IMR-90 (cell line): ENCODE measurements around the gene PTK6. TPM values are rescaled to one million over a fixed set of nuclear protein-coding genes. Genes with fewer than 3 reads are reported as not detected.

ENCODE experiments used
- ATAC-seq: fragments of 200-7000 bp; cut with Tn5 transposase; 2 replicates; pipeline ENCODE4 v1.9.1; 2020; ENCODE audit warnings: low read depth, mild to moderate bottlenecking, moderate library complexity
- BruUV-seq: library from RNA; stranded (reverse); fragments of 400-500 nt; replicated peaks from 2 replicates; lab custom pipeline; 2021; lab: Mats Ljungman, UMichigan
- CTCF ChIA-PET: fragments of 300-600 bp; formaldehyde crosslinking; extraction: SDS; loops from one replicate; lab custom pipeline; 2021; ENCODE audit warnings: antibody characterized with exemption; lab: Yijun Ruan, JAX
- POLR2A ChIA-PET: fragments of 300-600 bp; sonication (Branson Sonifier 250); formaldehyde crosslinking; loops from one replicate; lab custom pipeline; 2022; ENCODE audit warnings: antibody characterized with exemption; ENCODE audit not compliant: unreplicated experiment; lab: Charles Lee
- DNase-seq: peaks from one replicate; pipeline ENCODE4 v3.0.0; 2013
- H2AFZ ChIP-seq: replicated peaks from 2 replicates; pipeline ENCODE3; 2013; ENCODE audit warnings: low read length, mild to moderate bottlenecking; ENCODE audit not compliant: poor library complexity
- H2AK5ac ChIP-seq: 2 replicates; pipeline ENCODE4 v1.6.1; 2013; ENCODE audit warnings: low read depth, low read length, inconsistent platforms
- H2AK9ac ChIP-seq: replicated peaks from 2 replicates; pipeline ENCODE3; 2013; ENCODE audit warnings: mild to moderate bottlenecking, low read depth, low read length, moderate library complexity; ENCODE audit not compliant: poor library complexity
- H2BK120ac ChIP-seq: 2 replicates; pipeline ENCODE4 v1.6.1; 2013; ENCODE audit warnings: low read depth, low read length, inconsistent platforms
- H2BK15ac ChIP-seq: 3 replicates; pipeline ENCODE4 v1.6.1; 2013; ENCODE audit warnings: low read depth, low read length, inconsistent platforms
- H2BK20ac ChIP-seq: 2 replicates; pipeline ENCODE4 v1.6.1; 2013; ENCODE audit warnings: low read depth, mild to moderate bottlenecking, inconsistent platforms, low read length, moderate library complexity
- H2BK5ac ChIP-seq: 2 replicates; pipeline ENCODE4 v1.6.1; 2013; ENCODE audit warnings: mild to moderate bottlenecking, low read depth, low read length, inconsistent platforms; ENCODE audit not compliant: poor library complexity, severe bottlenecking
- H3K14ac ChIP-seq: replicated peaks from 2 replicates; pipeline ENCODE4 v1.6.1; 2013; ENCODE audit warnings: low read depth, low read length, inconsistent platforms
- H3K18ac ChIP-seq: 2 replicates; pipeline ENCODE4 v1.6.1; 2013; ENCODE audit warnings: low read depth, low read length, control low read depth
- H3K23ac ChIP-seq: 2 replicates; pipeline ENCODE4 v1.6.1; 2013; ENCODE audit warnings: low read depth, low read length, inconsistent platforms
- H3K27ac ChIP-seq: 2 replicates; pipeline ENCODE4 v1.5.1; 2013; ENCODE audit warnings: mild to moderate bottlenecking, control low read depth, low read length; ENCODE audit not compliant: insufficient read depth
- H3K27me3 ChIP-seq: 2 replicates; pipeline ENCODE4 v1.6.1; 2013; ENCODE audit warnings: low read length; ENCODE audit not compliant: control insufficient read depth, insufficient read depth
- H3K36me3 ChIP-seq: 2 replicates; pipeline ENCODE4 v1.6.1; 2013; ENCODE audit warnings: low read length, mixed read lengths; ENCODE audit not compliant: control insufficient read depth, insufficient read depth
- H3K4ac ChIP-seq: 2 replicates; pipeline ENCODE4 v1.6.1; 2013; ENCODE audit warnings: low read depth, low read length, inconsistent platforms
- H3K4me1 ChIP-seq: 2 replicates; pipeline ENCODE4 v1.6.1; 2013; ENCODE audit warnings: low read length, mixed read lengths; ENCODE audit not compliant: control insufficient read depth, insufficient read depth
- H3K4me2 ChIP-seq: 2 replicates; pipeline ENCODE4 v1.6.1; 2013; ENCODE audit warnings: low read depth, mild to moderate bottlenecking, control low read depth, low read length, moderate library complexity
- H3K4me3 ChIP-seq: 2 replicates; pipeline ENCODE4 v1.5.1; 2013; ENCODE audit warnings: low read depth, mild to moderate bottlenecking, control low read depth, low read length, moderate library complexity; ENCODE audit not compliant: insufficient read depth
- H3K56ac ChIP-seq: 2 replicates; pipeline ENCODE4 v1.6.1; 2013; ENCODE audit warnings: low read length, inconsistent platforms; ENCODE audit not compliant: insufficient read depth; ENCODE audit errors: extremely low read depth
- H3K79me1 ChIP-seq, 2 experiments: 2 replicates each; pipeline ENCODE4 v1.6.1; 2013; ENCODE audit warnings: low read length in 2 of 2, inconsistent platforms in 1 of 2, low read depth in 1 of 2
- H3K9ac ChIP-seq: 2 replicates; pipeline ENCODE4 v1.6.1; 2013; ENCODE audit warnings: low read depth, low read length, control low read depth
- H3K9me1 ChIP-seq: 2 replicates; pipeline ENCODE4 v1.6.1; 2013; ENCODE audit warnings: low read length, inconsistent platforms; ENCODE audit not compliant: insufficient read depth
- H3K9me3 ChIP-seq: 2 replicates; pipeline ENCODE4 v1.6.1; 2013; ENCODE audit warnings: low read length; ENCODE audit not compliant: control insufficient read depth, insufficient read depth
- H4K20me1 ChIP-seq: 2 replicates; pipeline ENCODE4 v1.6.1; 2013; ENCODE audit warnings: low read length, inconsistent platforms; ENCODE audit not compliant: insufficient read depth
- H4K5ac ChIP-seq: 2 replicates; pipeline ENCODE4 v1.6.1; 2013; ENCODE audit warnings: mild to moderate bottlenecking, low read depth, low read length, control low read depth
- H4K8ac ChIP-seq, 2 experiments: 2 replicates each; pipeline ENCODE4 v1.6.1; 2013; ENCODE audit warnings: low read depth in 2 of 2, low read length in 2 of 2, control low read depth in 1 of 2, inconsistent platforms in 1 of 2
- H4K91ac ChIP-seq: 2 replicates; pipeline ENCODE4 v1.6.1; 2013; ENCODE audit warnings: low read depth, low read length, inconsistent platforms; ENCODE audit not compliant: insufficient read depth
- BHLHE40 ChIP-seq: fragments of 150-350 bp; IDR thresholded peaks from 2 replicates; pipeline ENCODE4 v1.6.1; 2016; ENCODE audit warnings: mild to moderate bottlenecking, low read depth, low read length
- CEBPB ChIP-seq: IDR thresholded peaks from 2 replicates; pipeline ENCODE4 v1.6.1; 2012; ENCODE audit warnings: low read depth, low read length, improper control_type of control experiment
- CHD1 ChIP-seq: IDR thresholded peaks from 2 replicates; pipeline ENCODE4 v1.6.1; 2012; ENCODE audit warnings: low read depth, low read length, improper control_type of control experiment
- CTCF ChIP-seq: conservative IDR thresholded peaks from 2 replicates; pipeline ENCODE4 v1.5.1; 2012; ENCODE audit warnings: mild to moderate bottlenecking, low read depth, low read length, improper control_type of control experiment
- ELK1 ChIP-seq: fragments of 150-350 bp; IDR thresholded peaks from 2 replicates; pipeline ENCODE4 v1.6.1; 2016; ENCODE audit warnings: low read depth, mild to moderate bottlenecking, low read length, moderate library complexity, borderline replicate concordance
- FOS ChIP-seq: fragments of 150-350 bp; IDR thresholded peaks from 2 replicates; pipeline ENCODE4 v1.6.1; 2016; ENCODE audit warnings: low read depth, low read length
- MAFK ChIP-seq: IDR thresholded peaks from 2 replicates; pipeline ENCODE4 v1.6.1; 2012; ENCODE audit warnings: low read depth, low read length, improper control_type of control experiment
- MAZ ChIP-seq: IDR thresholded peaks from 2 replicates; pipeline ENCODE4 v1.6.1; 2012; ENCODE audit warnings: low read depth, mild to moderate bottlenecking, low read length, improper control_type of control experiment, moderate library complexity, borderline replicate concordance
- MXI1 ChIP-seq: IDR thresholded peaks from 2 replicates; pipeline ENCODE4 v1.6.1; 2012; ENCODE audit warnings: low read depth, mild to moderate bottlenecking, low read length, moderate library complexity, borderline replicate concordance
- NFE2L2 ChIP-seq: fragments of 150-350 bp; IDR thresholded peaks from 2 replicates; pipeline ENCODE4 v1.6.1; 2016; ENCODE audit warnings: low read depth, mild to moderate bottlenecking, low read length
- POLR2A ChIP-seq: IDR thresholded peaks from 2 replicates; pipeline ENCODE4 v1.6.1; 2012; ENCODE audit warnings: mild to moderate bottlenecking, low read depth, low read length
- RCOR1 ChIP-seq: IDR thresholded peaks from 2 replicates; pipeline ENCODE4 v1.6.1; 2012; ENCODE audit warnings: mild to moderate bottlenecking, low read length, improper control_type of control experiment; ENCODE audit not compliant: insufficient replicate concordance
- RFX5 ChIP-seq: IDR thresholded peaks from 2 replicates; pipeline ENCODE4 v1.8.0; 2012; ENCODE audit warnings: low read depth, mild to moderate bottlenecking, low read length, moderate library complexity
- SMC3 ChIP-seq: fragments of 150-350 bp; IDR thresholded peaks from 2 replicates; pipeline ENCODE4 v1.6.1; 2016; ENCODE audit warnings: low read depth, mild to moderate bottlenecking, antibody characterized with exemption, low read length, moderate library complexity
- USF2 ChIP-seq: fragments of 150-350 bp; IDR thresholded peaks from 2 replicates; pipeline ENCODE4 v1.6.1; 2017; ENCODE audit warnings: mild to moderate bottlenecking, antibody characterized with exemption, low read length, low read depth
- WGBS, 2 experiments: methylation state at CpG; one replicate each; pipeline versions ENCODE4 v1.1.5 to v1.1.7; 2013; ENCODE audit warnings: missing lambda C conversion rate in 2 of 2; ENCODE audit not compliant: insufficient read length in 1 of 2; ENCODE audit errors: extremely low coverage in 2 of 2; 5-methylcytosine and 5-hydroxymethylcytosine counted together
- dilution Hi-C: fragments of 300-500 bp; cut with HindIII; formaldehyde crosslinking; loops from one replicate; pipeline ENCODE4 v1.14.3; 2018; ENCODE audit warnings: low sequenced_read_pairs; ENCODE audit not compliant: unreplicated experiment
- in situ Hi-C: fragments of 300-500 bp; cut with MboI; formaldehyde crosslinking; loops from 3 replicates; pipeline ENCODE4 v1.14.3; 2019; ENCODE audit warnings: low sequenced_read_pairs, inconsistent platforms, mixed read lengths
- intact Hi-C: fragments of 100-400 bp; cut with micrococcal nuclease; formaldehyde crosslinking; loops from 2 replicates; pipeline ENCODE4 v1.10.0; 2022
- polyA plus RNA-seq, 3 experiments: library from polyadenylated mRNA; depleted of rRNA; stranded (reverse); fragments of >200 nt; gene quantifications; 2 replicates each; pipeline ENCODE4 v1.2.3, GENCODE V29; 2012; ENCODE audit warnings: low replicate concordance in 1 of 3
- total RNA-seq: library from RNA; depleted of rRNA; stranded (reverse); fragments of >200 nt; gene quantifications from 2 replicates; pipeline ENCODE4 v1.2.3, GENCODE V29; 2012

PTK6 gene
- total and polyA plus RNA-seq, 2 of the 4 experiments (the other 2 are of a cell fraction) = not detected

- no peak overlapping the region for H4K8ac ChIP-seq
- no peak overlapping the region for H4K5ac ChIP-seq
- no peak overlapping the region for H2BK120ac ChIP-seq
- H2BK15ac ChIP-seq = no peak overlapping the region
- H2BK5ac ChIP-seq = no peak overlapping the region
- no peaks in the 10 kb centered on the region for H3K79me1 ChIP-seq
- no peak overlapping the region for H3K9ac ChIP-seq
- DNase-seq (no peak), ATAC-seq (no peak)
- no peak overlapping the region for H2AFZ ChIP-seq
- H3K4ac ChIP-seq = no peak overlapping the region
- no peak overlapping the region for H2BK20ac ChIP-seq
- 0 out of 2 replicates have a peak, but pooled peaks cover 3% of the 10 kb centered on the region for H3K4me1 ChIP-seq
- intact Hi-C loops (no loop called here), in situ Hi-C loops (no loop called here), dilution Hi-C loops (no loop called here)
- no peaks in the 10 kb centered on the region for H3K36me3 ChIP-seq
- no peak overlapping the region for H3K56ac ChIP-seq
- no peak overlapping the region for H2AK9ac ChIP-seq
- H4K91ac ChIP-seq = no peak overlapping the region
- H3K4me2 ChIP-seq = no peak overlapping the region
- no TSS peak for BruUV-seq
- no peak overlapping the region for H3K4me3 ChIP-seq
- no peak overlapping the region for H3K14ac ChIP-seq
- no peak overlapping the region for H2AK5ac ChIP-seq
- H3K23ac ChIP-seq = no peak overlapping the region
- ChIA-PET POLR2A (interaction anchor here (0.6 kb wide), 1 partner anchor 28 kb away, joined by 5 read pairs; no protein-coding TSS in a partner anchor), CTCF (no interaction called here)
- H3K9me3 ChIP-seq = peaks cover 15% of the 10 kb centered on the region
- no peak overlapping the region for H3K18ac ChIP-seq
- H3K27me3 ChIP-seq = peaks cover 43% of the 10 kb centered on the region
- peaks cover 4% of the 10 kb centered on the region for H4K20me1 ChIP-seq
- H3K9me1 ChIP-seq = no peaks in the 10 kb centered on the region
- 80% methylated on average over 1 of the region's 24 CpGs; no CpG with 5 or more reads in 1 of the 2 experiments for WGBS, 2 experiments
- no peak overlapping the region for H3K27ac ChIP-seq
- TF ChIP-seq NFE2L2 (no peak), FOS (no peak), ELK1 (no peak), MAFK (no peak), POLR2A (no peak), CTCF (no peak), SMC3 (no peak), CEBPB (no peak), RFX5 (no peak), RCOR1 (no peak), MXI1 (no peak), MAZ (no peak), USF2 (no peak), BHLHE40 (no peak), CHD1 (no peak)
Observed at GRCh38 chr20:63500151-63500901, 36.9 kb downstream of the PTK6 start.
